Renal cortex interstitium (tissue), 11 donors: ENCODE data around the gene NACC2. TPM values are rescaled to one million over a fixed set of nuclear protein-coding genes. Genes with fewer than 3 reads are reported as not detected.

Experiments used
- DNase-seq, 11 donors: peaks; one replicate each; pipeline ENCODE4 v3.0.0-alpha.2; 2013; ENCODE audit warnings: low read depth in 9 of 11, low spot score in 4 of 11; ENCODE audit errors: extremely low read depth in 1 of 11
- polyA plus RNA-seq, 3 donors: library from polyadenylated mRNA; unstranded; fragments of 120-200 nt; gene quantifications; one replicate each; pipeline ENCODE4 v1.2.1, GENCODE V29; 2013; ENCODE audit not compliant: insufficient read length in 3 of 3

Gene NACC2
- polyA plus RNA-seq, 3 donors, result 7.0 to 9.6 (median 9.4) TPM

DNA sequence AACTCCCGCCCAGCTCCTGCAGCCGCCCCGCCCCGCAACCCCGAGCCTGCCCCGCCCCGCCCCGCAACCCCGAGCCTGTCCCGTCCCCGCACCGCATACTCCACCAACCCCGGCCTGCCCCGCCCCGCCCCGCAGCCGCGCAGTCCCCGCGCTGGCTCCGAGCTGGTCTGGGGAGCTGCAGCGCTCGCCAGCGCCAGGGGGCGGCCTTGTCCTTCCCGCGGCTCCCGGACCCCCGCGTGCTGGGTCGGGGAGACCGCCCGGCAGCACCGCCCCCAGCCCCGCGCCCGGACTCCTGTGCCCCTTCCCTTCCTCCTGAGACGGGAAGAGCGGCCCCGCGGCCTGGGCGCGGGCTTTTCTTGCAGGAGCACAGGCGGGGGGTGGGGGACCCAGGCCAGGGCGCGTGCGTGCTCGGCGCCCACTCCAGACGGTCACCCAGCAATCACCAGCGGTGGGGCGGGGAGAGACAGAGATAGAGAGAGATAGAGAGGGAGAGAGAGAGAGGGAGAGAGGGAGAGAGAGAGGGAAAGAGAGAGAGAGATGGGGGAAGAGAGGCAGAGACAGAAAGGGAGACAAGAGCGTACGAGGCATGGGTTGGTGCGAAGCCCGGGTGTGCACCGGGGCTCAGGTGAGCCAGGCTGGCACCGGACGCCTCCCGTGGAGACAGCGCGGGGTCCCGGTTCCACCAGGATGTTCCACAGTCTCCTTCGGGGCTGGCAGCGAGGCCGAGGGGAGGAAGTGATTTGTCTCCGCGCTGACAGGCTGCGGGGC lies 38.3 kb upstream of the NACC2 start:
- DNase-seq, result no peak

DNA sequence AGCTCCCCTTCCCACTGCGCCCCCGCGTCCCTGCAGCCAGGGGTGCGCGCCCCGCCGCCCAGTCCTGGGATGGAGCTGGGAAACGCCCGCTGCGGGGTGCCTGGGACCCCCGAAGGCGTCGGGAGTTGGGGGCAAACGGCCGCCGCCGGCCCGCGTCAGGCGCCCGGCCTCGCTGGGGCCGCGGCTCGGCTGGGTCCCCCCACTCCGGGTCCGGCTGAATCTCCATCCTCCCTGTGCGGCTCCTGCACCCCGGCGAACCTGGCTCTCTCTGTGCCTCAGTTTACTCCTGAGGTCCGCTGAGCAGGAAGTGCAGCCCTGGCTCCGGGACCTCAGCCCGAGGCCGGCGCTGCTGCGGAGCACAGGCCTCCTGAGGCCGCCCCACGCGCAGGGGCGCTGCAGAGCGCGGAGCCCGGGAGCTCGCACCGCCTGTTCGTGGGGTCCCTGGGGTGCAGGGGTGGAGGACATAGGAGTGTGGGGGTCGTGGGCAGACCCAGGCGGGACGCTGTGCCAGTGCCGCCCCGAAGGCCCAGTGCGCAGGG lies 37.5 kb upstream of the NACC2 start:
- no peak for DNase-seq

DNA sequence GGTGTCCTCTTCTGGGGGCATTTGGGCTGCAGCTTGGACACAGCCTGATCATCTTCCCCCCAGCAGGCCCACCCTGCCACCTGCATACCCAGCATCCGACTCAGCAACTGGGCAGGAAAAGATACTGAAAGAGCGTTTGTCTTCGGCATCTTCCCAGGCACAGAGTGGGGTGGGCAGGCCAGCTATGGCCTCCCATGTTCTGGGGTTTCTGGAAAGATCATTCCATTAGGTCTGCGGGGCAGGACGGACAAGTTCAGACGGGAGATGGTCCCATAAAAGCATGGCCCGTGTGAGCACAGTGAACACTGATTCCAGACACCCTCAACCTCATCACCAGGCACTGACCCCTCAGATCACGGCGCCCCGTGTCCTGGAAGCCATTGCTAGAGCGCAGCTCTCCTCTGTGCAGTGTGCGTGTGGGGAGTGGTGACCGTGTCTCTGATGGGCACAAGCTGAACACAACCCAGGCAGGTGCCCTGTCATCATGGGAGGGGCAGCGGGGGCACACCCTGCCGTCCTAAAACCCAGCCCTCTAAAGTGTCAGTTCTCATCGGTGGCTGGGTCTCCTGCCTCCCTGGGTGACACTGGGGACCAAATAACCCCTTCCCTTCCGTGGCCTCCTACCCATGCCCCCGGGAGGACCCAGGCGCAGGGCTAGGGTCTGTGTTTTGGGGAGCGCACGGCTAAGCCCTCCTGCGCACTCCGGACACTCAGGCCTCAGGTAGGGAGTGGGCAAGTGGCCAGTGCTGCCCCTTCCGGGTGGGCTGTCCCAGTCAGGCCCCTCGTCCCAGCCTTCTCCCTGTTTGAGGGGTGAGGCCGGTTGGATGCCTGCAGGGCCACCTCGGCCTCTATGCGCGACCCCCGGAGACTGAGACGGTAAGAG lies 36.8 kb upstream of the NACC2 start:
- no peak for DNase-seq

DNA sequence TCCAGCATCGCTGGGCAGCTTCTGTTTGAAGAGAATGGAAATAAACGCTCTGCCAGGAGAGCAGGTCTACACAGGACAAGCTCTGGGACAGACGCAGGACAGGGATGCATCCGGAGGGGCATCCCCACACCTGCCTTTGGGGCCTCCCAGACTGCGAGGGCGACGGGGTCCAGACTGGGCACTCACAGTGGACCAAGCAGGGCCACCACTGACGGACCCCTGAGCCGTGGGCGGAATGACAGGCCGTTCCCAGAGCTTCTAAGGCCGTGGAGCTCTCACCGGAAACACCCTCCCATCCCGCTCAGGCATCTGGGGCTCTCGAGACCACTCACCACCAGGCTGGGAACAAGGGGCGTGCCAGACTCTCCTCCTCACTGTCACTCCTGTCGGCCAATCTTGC lies 34.1 kb upstream of the NACC2 start:
- no peak for DNase-seq

DNA sequence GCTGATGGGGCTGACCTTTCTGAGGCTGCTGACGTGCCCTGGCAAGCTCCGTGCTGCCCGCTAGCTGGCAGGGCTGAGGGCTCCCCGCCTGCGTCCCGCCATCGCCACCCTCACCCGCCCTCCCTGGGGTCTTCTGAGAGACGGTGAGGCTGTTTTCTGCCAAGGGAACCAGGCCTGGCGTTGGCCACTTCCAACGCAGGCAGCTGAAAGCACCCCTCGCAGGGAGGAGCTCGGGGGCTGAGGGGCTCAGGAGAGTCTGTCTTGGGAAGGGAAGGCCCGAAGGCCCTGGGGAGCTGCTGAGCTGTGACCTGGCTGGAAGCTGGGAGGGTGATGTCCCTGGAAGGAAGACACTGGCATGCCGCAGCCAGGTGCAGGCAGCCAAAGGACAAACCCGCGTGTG lies 33.3 kb upstream of the NACC2 start:
- DNase-seq, result no peak

DNA sequence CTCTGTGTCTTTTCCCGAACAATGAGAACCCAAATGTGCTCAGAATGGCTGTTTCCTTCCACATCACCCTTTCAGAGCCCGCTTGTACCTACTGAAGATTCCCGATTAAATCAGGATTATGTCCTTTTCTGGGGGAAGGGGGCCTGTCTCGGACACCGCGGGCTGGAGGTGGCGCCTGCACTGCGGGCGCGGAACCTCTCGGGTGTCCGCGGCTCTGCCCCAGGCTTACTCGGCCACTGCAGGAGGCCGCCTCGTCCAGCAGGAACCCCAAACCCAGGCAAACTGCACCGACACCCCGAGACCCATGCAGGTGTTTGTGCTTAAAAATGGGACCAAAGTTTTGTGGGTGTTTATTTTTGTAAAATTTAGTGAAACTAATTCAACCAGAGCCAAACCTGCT lies 32.2 kb upstream of the NACC2 start:
- no peak for DNase-seq

DNA sequence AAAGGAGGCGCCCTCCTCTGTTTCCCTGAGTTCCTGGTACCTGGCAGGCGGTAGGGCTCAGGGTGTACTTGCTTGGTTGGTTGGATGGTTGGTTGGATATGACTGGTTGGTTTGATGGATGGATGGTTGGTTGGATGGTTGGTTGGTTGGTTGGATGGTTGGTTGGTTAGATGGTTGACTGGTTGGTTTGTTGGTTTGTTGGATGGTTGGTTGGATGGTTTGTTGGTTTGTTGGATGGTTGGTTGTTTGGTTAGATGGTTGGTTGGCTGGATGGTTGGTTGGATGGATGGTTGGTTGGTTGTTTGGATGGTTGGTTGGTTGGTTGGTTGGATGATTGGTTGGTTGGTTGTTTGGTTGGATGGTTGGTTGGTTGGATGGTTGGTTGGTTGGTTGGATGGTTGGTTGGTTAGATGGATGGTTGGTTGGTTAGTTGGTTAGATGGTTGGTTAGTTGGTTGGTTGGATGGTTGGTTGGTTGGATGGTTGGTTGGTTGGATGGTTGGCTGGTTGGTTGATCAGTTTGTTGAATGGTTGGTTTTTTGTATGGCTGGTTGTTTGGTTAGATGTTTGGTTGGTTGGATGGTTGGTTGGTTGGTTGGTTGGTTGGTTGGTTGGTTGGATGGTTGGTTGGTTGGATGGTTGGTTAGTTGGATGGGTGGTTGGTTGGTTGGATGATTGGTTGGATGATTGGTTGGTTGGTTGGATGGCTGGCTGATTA lies 30.0 kb upstream of the NACC2 start:
- DNase-seq, result no peak

DNA sequence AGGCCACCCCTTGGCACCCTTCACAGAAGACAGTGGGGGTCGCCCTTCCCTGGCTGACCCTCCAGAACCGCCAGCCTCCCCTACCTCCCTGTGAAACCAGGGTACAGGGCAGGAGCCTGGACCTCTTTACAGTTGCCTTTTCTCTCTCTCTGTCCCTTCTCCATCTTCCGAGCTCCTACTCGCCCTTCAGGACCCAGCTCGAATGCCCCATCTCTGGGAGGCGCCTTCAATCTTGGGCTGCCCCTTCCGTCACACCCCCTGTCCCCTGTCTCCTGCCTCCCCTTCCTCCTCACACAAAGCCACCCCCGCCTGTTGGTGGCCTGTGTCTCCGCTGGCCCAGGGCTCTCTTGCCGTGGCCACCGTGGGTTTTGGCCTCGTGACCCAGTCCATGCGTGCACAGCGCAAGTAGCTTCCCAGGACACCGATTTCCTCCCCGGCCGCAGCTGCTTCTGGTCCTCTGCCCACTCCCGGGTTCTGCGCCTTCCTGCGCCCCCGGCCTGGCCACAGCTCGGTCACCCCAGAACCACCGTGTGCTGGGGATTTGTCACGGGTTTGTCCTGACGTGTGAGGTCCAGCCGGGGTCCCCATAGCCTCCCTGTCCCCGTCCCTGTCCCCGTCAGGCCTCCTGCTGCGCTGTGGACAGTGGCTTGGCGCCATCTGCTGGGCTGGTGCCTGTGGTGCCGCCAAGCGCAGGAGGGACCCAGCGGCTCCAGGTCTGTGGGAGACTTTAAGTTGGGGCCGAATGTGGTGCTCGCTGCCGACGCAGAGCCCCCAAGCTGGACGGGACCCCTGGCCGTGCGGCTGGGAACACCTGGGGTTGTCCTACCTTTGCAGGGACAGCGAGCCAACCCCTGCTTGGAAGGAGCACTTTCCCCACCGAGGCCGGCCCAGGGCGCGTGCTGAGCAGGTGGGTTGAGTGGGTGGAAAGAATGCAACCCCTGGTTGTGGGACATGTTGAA lies 27.6 kb upstream of the NACC2 start:
- peak in 1 of 11 donors; percentile 51 for DNase-seq

DNA sequence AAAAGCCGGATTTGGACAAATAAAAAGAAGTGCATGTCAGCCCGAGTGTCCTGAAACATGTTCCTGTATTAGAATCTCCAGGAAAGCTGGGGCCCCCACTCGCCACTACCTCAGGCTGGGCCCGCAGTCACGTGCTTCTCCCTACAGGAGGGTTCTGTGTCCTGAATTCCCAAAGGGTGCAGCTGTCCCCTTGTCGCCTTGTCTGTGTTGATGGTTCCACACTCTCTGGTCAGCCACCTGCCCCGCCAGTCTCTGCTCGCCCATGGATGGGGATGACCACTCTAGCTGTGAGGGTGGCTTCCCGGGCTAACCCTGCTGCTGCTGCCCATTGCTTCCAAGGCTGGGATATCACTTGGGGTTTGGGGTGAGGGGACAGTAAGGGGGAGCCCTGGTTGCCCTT lies 26.7 kb upstream of the NACC2 start:
- DNase-seq, result no peak

DNA sequence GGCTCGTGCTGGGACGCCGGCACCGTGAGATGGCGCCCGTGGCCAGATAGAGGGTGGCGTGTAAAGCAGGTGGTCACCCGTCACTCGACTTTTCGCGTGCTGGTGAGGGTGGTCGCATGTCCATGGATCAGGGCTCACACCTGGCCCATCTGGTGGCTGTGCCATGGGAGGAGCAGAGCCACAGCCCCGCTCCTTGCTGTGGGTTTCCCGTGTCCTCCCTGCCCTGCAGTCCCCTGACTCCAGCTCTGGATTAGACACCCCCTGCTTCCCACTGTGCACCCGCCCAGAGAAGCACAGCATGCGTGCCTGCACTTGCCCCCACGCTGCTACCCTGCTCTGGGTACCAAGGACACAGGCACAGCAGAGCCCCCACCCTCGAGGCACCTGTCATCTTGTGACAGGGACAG lies 25.4 kb upstream of the NACC2 start:
- DNase-seq, result no peak

DNA sequence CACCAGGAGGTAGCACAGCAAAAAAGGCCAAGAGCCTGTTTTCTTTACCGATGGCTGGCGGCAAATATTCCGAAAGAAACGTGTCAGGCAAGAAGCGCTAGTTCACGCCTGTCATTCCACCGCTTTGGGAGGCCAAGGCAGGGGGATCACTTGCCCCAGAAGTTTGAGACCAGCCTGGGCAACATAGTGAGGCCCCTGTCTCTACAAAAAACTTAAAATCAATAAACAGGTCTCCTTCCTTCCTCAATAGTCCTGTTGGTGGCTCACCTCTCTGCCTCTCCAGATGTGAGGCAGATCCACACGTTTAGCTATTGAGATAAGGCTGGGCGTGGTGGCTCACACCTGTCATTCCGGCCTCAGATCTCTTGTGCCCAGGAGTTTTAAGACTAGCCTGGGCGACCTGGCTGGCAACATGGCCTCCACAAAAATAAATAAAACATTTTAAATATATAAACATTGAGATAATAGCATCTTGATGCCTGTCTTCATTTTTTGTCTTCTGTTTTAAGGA lies 24.8 kb upstream of the NACC2 start:
- DNase-seq, result no peak

DNA sequence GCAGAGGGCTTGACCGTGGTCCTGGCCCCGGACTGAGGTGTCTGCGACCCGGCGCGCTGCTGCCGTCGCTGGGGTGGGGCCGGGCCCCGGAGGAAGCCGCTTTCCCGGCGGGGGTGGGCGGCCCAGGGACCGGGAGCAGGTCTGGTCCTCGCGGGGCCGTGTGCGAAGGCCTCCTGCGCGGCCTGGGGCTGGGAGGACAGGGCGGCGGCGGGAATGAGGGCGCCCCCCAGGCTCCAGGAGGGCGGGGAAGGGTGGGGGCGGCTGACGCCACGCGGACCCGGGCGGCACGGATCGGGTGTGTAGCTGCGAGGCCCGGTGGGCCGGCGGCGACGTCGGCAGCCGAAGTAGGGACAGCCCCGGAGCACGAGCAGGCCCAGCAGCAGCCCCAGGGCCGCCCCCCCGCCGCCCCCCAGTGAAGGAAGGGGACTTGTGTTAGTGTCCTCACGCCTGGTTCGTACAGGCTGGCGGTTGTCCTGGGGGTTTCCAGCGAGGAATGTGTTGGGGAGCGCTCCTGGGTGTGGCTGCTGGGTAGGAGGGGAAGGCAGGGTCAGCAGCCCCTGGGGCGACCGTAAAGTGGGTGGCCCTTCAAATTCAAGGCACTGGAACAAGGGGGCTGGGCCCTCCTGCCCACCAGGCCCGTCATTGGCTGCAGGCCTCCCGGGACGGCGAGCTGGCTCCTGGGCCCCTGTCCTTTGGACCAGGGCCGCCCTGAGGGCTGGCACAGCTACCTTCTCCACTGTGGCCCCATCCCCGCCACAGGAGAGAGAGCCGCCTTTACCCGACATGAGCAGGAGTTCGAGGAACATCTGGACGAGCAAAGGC lies 24.2 kb upstream of the NACC2 start:
- DNase-seq, result peak in 1 of 11 donors; percentile 53

DNA sequence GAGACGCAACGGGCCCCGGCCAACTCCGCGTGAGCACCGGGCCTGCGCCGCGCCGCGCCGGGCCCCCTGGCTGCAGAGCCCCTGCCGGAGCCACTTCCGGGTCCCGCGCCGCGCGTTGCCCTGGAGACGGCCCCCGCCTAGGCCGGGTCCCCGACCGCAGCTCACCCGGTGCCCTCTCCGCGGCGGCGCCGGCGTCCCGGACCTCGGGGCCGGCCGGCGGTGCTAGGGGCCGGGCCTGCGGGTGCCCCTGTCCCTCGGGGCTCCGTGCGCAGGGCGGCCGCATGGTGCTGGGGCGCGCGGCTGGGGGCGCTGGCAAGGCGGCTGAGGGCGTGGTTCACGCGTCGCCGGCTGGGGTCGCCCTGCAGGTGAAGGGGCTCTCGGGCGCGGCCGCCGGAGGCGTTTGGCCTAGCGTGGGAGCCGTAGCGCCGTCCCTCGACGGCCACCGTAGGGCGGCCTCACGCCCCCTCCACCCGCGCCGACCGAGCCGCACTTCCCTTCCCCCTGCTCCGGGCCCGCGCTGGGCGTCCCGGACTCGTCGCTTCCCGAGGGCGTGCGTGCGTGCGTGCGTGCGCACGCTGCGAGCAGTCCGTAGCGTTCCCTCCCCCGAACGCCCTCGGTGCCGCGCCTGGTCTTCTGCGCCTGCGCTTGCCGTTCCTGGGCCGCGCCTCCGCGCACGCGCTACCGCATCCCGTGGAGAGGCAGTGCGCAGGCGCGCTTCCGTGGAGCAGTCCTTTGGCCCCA lies 23.4 kb upstream of the NACC2 start, which contains the start of gene TMEM250:
Gene TMEM250, minus strand, starts transcription at position 556 of the 741 bp plus-strand sequence. CDS start 1,975 bp downstream, outside the sequence.
- peak; percentile 86 to 95 (median 92) for DNase-seq

DNA sequence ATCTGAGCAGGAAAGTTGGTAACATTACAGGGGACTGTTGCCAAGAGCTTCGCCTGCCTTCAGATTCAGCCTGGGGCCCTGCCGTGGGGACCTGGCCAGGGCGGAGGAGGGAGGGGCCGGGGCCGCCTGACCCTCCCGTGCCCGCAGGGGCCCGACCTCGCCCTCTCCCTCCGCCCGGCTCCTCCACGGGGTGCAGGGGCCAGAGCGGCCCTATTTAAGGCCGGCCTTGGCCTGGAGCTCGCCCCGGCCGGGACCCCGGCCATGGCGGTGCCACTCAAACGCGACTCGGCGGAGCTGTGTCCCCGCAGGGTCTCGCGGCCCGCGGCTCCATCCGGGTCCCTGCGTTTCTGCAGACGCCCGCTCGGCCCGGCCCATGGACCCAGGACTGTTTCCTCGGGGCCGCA lies 22.8 kb upstream of the NACC2 start:
- no peak for DNase-seq

DNA sequence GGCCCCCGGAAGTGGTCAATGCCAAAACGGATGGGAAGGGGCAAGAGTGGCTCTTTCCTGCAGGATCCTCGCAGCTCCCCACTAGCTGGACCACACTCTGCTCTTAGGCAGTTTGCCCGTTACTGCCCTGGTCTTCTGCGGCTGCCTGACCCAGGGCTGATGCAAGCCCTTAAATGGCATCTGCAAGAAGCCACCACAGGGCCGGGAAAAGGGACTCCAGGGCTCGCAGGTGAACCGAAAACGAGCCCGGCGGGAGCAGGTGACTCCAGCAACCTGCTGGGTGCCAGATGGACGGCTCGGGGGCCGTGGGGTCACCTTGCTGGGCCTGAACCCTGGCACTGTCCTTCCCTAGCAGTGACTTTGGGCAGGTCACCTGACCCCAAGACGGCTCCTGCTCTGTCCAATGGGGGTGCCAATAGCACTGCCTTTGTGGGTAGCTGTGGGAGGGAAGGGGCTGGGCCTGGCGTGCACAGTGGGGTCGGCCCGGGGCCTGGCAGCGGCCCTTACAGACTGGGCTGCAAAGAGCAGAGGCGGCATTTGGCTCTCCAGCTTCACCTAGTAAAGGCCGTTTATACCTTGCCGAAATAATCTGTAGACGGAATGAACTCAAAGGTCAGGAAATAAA lies 22.3 kb upstream of the NACC2 start:
- DNase-seq, result no peak
